DMS53 treated with DMSO at 0.1 percent for 48 hours (cell line): ENCODE results near the gene TAPT1.
"Not testable (repeated sequence)": the region's sequence is repeated elsewhere in the genome, so short reads cannot be mapped to it uniquely, and the experiment has no call there.

Experiments
- DNase-seq: peaks from one replicate; lab custom pipeline; 2025; ENCODE audit not compliant: unreplicated experiment; lab: John Stamatoyannopoulos, UW

Gene TAPT1, protein sequence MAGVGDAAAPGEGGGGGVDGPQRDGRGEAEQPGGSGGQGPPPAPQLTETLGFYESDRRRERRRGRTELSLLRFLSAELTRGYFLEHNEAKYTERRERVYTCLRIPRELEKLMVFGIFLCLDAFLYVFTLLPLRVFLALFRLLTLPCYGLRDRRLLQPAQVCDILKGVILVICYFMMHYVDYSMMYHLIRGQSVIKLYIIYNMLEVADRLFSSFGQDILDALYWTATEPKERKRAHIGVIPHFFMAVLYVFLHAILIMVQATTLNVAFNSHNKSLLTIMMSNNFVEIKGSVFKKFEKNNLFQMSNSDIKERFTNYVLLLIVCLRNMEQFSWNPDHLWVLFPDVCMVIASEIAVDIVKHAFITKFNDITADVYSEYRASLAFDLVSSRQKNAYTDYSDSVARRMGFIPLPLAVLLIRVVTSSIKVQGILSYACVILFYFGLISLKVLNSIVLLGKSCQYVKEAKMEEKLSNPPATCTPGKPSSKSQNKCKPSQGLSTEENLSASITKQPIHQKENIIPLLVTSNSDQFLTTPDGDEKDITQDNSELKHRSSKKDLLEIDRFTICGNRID

GRCh38 chr4:16225863-16226815 is at the start of gene TAPT1:
TSS of gene TAPT1 (minus strand) at chr4:16226471. CDS start at chr4:16226457, 14 bp downstream.
- DNase-seq, result peak; percentile 50

DNA sequence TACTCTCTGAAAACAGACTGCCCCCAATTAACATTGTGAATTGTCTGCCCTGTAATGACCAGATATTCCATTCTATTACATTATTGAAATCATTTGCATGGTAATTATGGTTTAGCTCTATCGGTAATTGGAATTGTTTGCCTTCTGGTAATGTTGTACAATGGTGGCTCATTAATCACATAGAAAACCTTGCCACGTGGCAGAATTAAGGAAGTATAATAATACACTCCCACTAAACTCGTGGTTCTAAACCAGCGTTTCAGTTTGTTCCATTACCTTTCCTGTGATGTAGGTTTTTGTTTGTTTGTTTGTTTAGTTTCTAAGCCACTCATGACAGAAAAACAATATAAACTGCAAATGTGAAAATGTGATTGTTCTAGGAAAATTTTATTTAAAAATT is 45.1 kb upstream of the TAPT1 start:
- DNase-seq, result no peak

DNA sequence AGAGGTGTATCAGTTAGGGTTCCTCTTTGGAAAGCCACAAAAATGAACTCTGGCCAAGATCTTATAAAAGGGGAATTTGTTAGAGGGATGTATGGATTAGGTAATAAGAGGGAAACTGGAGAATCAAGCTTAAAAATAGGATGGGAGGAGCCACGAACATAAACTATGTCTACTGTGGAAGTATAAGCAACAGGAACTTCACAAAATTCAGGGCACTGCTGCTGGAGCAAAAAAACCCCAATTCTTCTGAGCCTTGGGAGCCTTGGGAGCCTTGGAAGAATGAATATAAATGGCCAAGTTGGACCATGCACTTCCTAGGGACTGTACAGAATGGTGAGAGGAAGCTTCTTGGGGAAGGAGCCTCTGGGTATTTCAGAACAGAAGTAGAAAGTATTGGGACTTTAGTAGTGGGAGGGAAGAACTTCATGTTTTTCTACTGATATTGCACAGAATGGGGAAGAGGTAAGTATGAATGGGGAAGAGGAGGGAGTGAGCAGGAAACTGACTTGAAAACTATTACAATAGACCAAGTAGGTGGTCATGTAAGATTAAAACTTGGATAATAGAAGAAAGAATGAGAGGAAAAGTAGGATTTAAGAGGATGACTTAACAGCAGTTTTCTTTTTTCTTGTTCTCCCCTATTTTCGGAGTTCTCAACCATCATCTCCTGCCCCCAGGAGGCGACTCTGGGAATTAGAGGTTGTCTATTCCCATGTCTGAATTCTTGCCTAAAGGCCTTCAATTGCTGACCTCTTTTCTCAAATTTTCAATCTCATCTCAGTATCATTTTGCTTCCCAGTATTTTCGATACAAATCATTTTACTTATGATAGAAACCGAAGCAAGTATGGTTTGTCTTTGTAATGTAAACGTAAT is 44.4 kb upstream of the TAPT1 start:
- no peak for DNase-seq

DNA sequence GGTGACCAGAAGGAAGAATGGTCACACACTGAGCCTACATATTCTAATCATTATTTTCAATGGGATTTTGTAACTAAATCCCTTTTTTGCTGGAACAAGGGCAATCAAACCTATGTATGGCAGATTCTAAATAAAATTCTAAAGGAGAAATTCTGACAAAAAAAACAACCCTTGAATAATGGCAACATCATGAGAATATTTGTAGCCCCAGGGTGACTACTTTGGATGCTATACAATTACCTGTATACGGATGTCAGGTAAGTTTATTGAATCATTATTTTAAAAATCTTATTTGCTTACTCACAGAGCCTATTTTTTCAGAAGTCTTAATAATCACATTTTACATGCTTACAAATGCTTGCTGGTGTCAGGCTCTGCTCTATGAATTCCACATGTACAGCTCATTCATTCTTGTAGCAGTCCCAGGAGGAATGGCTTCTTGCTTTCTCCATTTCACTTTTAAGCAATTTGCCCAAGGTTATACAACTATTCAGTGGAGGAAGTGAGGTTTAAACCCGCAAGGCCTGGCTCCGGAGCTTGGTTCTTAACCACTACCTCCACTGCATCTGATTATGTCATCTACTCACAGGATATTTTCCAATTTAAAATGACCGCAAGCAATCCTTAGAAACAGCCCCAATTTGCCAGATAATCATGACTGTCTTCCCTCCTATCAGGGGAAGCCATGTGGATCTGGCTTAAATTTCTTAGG is 43.6 kb upstream of the TAPT1 start:
- not testable (repeated sequence) for DNase-seq

GRCh38 chr4:16269240-16269639 is 43.0 kb upstream of the TAPT1 start:
- no peak for DNase-seq

GRCh38 chr4:16268290-16268689 is 42.0 kb upstream of the TAPT1 start:
- DNase-seq, result no peak

DNA sequence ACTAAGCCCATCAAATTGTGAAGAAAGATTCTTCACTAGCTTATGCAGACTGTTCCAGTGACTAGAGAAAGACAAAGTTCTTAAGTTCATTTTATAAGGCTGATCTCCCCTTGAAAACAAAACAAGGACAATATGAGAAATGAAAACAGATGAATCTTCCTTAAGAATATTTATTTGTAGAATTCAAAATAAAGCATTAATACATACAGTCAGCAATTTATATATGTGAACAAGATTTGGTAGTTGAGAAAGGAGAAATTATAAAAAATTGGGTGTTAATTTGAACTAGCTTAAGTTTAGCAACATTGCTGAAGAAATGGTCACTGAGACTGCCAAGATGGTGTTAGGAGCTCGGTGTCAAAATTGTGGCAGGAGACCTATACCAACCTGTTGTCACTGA is 41.4 kb upstream of the TAPT1 start:
- no peak for DNase-seq

- DNase-seq, result no peak
Observed at GRCh38 chr4:16265820-16266219, 39.5 kb upstream of the TAPT1 start.

- peak; percentile 41 for DNase-seq
Observed at GRCh38 chr4:16264798-16265197, 38.5 kb upstream of the TAPT1 start.

DNA sequence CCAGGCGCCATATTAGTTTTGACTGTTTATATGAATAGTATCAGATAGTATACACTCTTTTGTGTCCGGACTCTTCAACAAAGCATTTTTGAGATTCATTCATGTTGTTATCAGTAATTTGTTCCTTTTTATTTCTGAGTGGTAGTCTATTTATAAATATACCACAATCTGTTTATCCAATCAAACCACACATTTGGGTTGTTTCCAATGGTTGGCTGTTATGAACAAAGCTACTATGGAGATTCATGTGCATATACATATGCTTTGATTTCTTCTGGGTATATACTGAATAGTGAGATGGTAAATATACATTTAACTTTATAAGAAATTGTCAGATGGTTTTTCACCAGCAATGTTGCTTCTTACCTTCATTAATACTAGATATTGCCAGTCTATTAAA is 36.8 kb upstream of the TAPT1 start:
- no peak for DNase-seq

GRCh38 chr4:16262188-16262587 is 35.9 kb upstream of the TAPT1 start:
- no peak for DNase-seq

DNA sequence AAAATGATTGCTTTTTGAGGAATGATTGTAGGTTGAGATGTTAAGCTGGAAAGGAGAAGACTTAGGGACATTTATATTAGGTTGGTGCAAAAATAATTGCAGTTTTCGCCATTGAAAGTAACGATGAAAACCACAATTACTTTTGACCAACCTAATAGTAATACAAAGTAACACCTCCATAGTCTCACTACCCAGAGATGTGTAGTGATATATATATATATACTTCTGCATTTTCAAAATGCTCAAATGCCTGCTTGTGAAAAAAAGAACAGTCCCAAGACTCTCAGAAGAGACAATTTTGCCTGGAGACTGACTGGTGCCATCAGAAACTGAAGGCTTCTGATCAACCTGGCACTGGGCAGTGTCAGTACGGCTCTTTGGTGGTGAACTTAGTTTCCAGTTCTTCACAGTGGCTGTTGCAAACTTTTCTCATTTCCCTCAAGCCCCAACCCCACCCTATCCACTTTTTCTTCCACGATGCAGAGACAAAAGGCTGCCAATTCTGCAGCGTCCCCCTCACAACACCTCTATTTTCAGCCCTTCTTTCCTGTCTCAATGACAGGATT is 35.1 kb upstream of the TAPT1 start:
- DNase-seq, result no peak

- DNase-seq, result no peak
Observed at GRCh38 chr4:16259889-16260246, 33.6 kb upstream of the TAPT1 start.

GRCh38 chr4:16259241-16259888 is 33.1 kb upstream of the TAPT1 start:
- no peak for DNase-seq

DNA sequence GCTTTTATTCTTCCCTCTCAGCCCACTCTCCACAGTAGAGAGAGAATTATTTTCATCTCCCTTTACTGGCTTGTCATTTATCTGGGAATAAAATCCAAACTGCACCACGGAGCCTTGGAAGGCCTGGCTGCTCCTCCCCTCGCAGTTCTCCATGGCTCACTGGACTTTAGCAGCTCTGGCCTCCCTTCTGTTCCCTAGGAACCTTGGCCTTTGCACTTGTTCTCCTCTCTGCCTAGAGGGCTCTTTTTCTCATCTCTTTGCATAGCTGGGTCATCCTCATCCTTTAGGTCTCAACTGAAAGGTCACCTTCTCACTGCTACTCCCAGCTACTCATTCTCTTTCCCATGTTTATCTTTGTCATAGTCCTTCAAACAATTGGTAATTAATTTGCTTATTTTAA is 31.3 kb upstream of the TAPT1 start:
- DNase-seq, result no peak

DNA sequence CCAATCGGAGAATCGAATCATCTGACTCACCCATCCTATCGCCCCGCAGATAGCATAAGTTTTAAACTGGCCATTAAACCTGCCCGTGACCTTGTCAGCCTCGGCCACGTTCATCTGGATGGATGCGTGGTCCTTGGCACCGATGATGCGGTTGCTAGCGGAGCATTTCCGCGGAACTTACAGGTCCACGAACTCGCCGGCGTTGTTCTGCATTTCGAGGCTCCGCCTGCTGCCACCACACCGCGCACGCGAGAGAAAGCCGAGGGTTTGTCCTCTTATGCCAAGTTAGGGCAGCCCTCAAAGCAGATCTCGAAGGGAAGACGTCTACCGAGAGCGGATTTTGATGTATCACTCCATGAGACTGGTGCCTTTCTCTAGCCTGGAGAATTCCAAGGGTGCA is 30.1 kb upstream of the TAPT1 start:
- DNase-seq, result no peak

DNA sequence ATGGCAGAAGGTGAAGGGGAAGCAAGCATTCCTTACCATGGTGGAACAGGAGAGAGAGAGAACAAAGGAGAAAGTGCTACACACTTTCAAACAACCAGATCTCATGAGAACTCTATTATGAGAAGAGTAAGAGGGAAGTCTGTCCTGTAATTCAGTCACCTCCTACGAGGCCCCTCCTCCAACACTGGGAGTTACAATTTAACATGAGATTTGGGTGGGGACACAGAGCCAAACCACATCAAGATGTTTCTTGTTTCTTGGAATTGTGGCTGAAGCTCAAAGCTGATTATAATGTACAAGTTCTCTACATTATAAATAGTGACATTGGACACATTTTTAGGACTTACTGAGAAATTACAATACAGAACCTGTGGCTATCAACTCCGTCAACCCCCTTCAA is 29.5 kb upstream of the TAPT1 start:
- no peak for DNase-seq

DNA sequence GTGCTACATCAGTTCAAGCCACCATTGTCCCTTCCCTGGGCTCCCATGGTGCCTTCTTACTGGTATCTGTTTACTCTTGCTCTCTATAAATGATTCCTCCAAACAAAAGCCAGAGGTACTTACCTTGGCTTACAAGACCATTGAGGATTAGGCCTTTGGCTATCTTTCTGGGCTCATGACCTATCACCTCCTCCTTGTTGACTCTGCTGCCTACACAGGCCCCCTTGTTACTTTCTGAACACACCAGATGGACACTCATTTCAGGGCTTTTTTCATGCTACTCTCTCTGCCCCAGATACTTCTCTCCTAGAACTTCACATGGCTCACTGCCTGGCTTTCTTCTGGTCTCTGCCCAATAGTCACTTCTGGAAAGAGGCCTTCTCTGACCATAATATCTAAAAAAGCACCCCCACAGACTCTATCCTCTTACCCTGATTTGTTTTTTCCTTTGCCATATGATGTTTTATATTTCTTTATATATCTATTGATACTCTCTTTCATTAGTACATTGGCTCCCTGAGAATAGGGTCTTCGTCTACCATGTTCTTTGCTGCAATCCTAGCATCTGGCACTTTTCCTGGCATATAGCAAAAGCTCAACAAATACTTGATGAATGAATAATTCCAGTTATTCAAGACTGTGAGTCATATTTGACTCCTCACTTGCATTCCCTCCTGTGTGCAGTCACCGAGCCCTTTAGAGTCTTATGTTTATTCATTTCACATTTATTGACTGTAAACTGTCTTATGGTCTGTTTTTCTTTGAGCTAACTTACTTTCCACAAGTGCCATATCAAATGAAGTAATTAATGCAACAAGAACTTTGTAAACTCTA is 27.1 kb upstream of the TAPT1 start:
- DNase-seq, result no peak
